Ishikawa (cell line): ENCODE results near the gene HTT.

Experiments
- CEBPB ChIP-seq: IDR thresholded peaks from 2 replicates; pipeline ENCODE4 v1.6.1; 2012
- CREB1 ChIP-seq: IDR thresholded peaks from 2 replicates; pipeline ENCODE4 v1.6.1; 2012; ENCODE audit warnings: low read depth
- EGR1 ChIP-seq: IDR thresholded peaks from 2 replicates; pipeline ENCODE4 v1.6.1; 2012
- EP300 ChIP-seq: IDR thresholded peaks from 2 replicates; pipeline ENCODE4 v1.6.1; 2012; ENCODE audit warnings: borderline replicate concordance
- FOXM1 ChIP-seq: IDR thresholded peaks from 2 replicates; pipeline ENCODE4 v1.6.1; 2012; ENCODE audit warnings: low read depth, borderline replicate concordance
- MAX ChIP-seq: IDR thresholded peaks from 2 replicates; pipeline ENCODE4 v1.6.1; 2012
- REST ChIP-seq: IDR thresholded peaks from 2 replicates; pipeline ENCODE4 v1.6.1; 2012; ENCODE audit warnings: low read depth, mild to moderate bottlenecking
- TAF1 ChIP-seq: IDR thresholded peaks from 2 replicates; pipeline ENCODE4 v1.6.1; 2012; ENCODE audit warnings: low read depth, mild to moderate bottlenecking
- TCF12 ChIP-seq: IDR thresholded peaks from 2 replicates; pipeline ENCODE4 v1.6.1; 2012; ENCODE audit warnings: low read depth
- YY1 ChIP-seq: IDR thresholded peaks from 2 replicates; pipeline ENCODE4 v1.6.1; 2012; ENCODE audit warnings: low read depth

- TF ChIP-seq TAF1 = no peak
- no peak for TF ChIP-seq REST
- TF ChIP-seq MAX = no peak
- no peak for TF ChIP-seq CEBPB
- TF ChIP-seq CREB1 = no peak
- TF ChIP-seq EP300 = no peak
- no peak for TF ChIP-seq FOXM1
- no peak for TF ChIP-seq EGR1
- TF ChIP-seq YY1 = no peak
- no peak for TF ChIP-seq TCF12
Measured at GRCh38 chr4:3123181-3123671, 48.7 kb downstream of the HTT start.
